HCT116 (cell line): ENCODE data around the gene FAM234B. TPM values are rescaled to one million over a fixed set of nuclear protein-coding genes. Genes with fewer than 3 reads are reported as not detected.

ENCODE experiments used
- ATAC-seq: fragments of 200-7000 bp; cut with Tn5 transposase; 2 replicates; pipeline ENCODE4 v1.9.1; 2020; ENCODE audit warnings: mild to moderate bottlenecking, moderate library complexity
- BruUV-seq: library from RNA; stranded (reverse); fragments of 400-500 nt; replicated peaks from 2 replicates; lab custom pipeline; 2021; lab: Mats Ljungman, UMichigan
- CTCF ChIA-PET: fragments of 300-600 bp; sonication (Branson Sonifier 250); formaldehyde crosslinking; loops from one replicate; lab custom pipeline; 2021; ENCODE audit warnings: antibody characterized with exemption; lab: Charles Lee
- POLR2A ChIA-PET: fragments of 300-600, 350-600 bp; sonication (Branson Sonifier 250); formaldehyde crosslinking; loops from one replicate; lab custom pipeline; 2021; ENCODE audit warnings: antibody characterized with exemption; lab: Charles Lee
- RAD21 ChIA-PET, 2 experiments: fragments of 300-600 bp; sonication (Branson Sonifier 250); formaldehyde crosslinking; loops; one replicate each; lab custom pipeline; 2023; ENCODE audit warnings: low total read pairs in 2 of 2; ENCODE audit not compliant: uncharacterized antibody in 2 of 2, unreplicated experiment in 2 of 2, low non-redundant PET in 1 of 2; lab: Charles Lee
- DNase-seq: peaks from one replicate; pipeline ENCODE4 v3.0.0-alpha.2; 2010; ENCODE audit warnings: low read depth, low spot score
- H2AFZ ChIP-seq: fragments of 200-600 bp; shearing (Covaris generic), sonication (generic); 2 replicates; pipeline ENCODE4 v1.6.1; 2017; ENCODE audit warnings: low read depth, mixed run types, mixed read lengths, antibody characterized with exemption, low read length; ENCODE audit not compliant: poor library complexity, severe bottlenecking
- H3K27ac ChIP-seq: 2 replicates; pipeline ENCODE4 v1.5.1; 2012; ENCODE audit warnings: low read depth, low read length
- H3K27me3 ChIP-seq: fragments of 200-600 bp; sonication (generic); 2 replicates; pipeline ENCODE4 v1.6.1; 2016; ENCODE audit warnings: mixed run types, low read length, mixed read lengths; ENCODE audit not compliant: insufficient read depth
- H3K36me3 ChIP-seq, 2 experiments: fragments of 200-500 bp in 1 of 2; fragments of 200-600 bp in 1 of 2; sonication (Bioruptor generic) in 1 of 2; sonication (generic) in 1 of 2; 2 replicates each; pipeline versions ENCODE4 v1.5.1 to v1.6.1; 2014 to 2016; ENCODE audit warnings: low read length in 2 of 2, inconsistent platforms in 1 of 2, mixed read lengths in 1 of 2, mixed run types in 1 of 2; ENCODE audit not compliant: insufficient read depth in 2 of 2, control insufficient read depth in 1 of 2
- H3K4me1 ChIP-seq, 2 experiments: fragments of 200-600 bp in 1 of 2; sonication (generic) in 1 of 2; 2 replicates each; pipeline versions ENCODE4 v1.5.1 to v1.6.1; 2012 to 2017; ENCODE audit warnings: low read length in 2 of 2, inconsistent platforms in 1 of 2, mild to moderate bottlenecking in 1 of 2, mixed read lengths in 1 of 2, mixed run types in 1 of 2, moderate library complexity in 1 of 2; ENCODE audit not compliant: insufficient read depth in 2 of 2, control insufficient read depth in 1 of 2
- H3K4me2 ChIP-seq: fragments of 200-600 bp; sonication (generic); 2 replicates; pipeline ENCODE4 v1.6.1; 2017; ENCODE audit warnings: mixed run types, low read length, mixed read lengths
- H3K4me3 ChIP-seq, 2 experiments: fragments of 200-600 bp in 1 of 2; sonication (generic) in 1 of 2; replicated peaks in 1 of 2; 2 replicates each; pipeline ENCODE4 v1.5.1; 2011 to 2016; ENCODE audit warnings: low read length in 2 of 2, control low read depth in 1 of 2, low read depth in 1 of 2, mild to moderate bottlenecking in 1 of 2, mixed read lengths in 1 of 2, mixed run types in 1 of 2
- H3K79me2 ChIP-seq: fragments of 200-600 bp; sonication (generic); 2 replicates; pipeline ENCODE4 v1.6.1; 2017; ENCODE audit warnings: mild to moderate bottlenecking, mixed run types, low read length, moderate library complexity, mixed read lengths; ENCODE audit not compliant: insufficient read depth
- H3K9ac ChIP-seq: fragments of 200-600 bp; sonication (generic); 2 replicates; pipeline ENCODE4 v1.6.1; 2016; ENCODE audit warnings: low read length, mixed read lengths
- H3K9me2 ChIP-seq: fragments of 200-600 bp; sonication (generic), shearing (Covaris generic); 2 replicates; pipeline ENCODE4 v1.6.1; 2017; ENCODE audit warnings: mixed run types, mild to moderate bottlenecking, moderate library complexity; ENCODE audit not compliant: insufficient read depth
- H3K9me3 ChIP-seq, 2 experiments: fragments of 200-500 bp in 1 of 2; fragments of 200-600 bp in 1 of 2; sonication (Bioruptor generic) in 1 of 2; sonication (generic) in 1 of 2; 2 replicates each; pipeline ENCODE4 v1.6.1; 2014 to 2017; ENCODE audit warnings: low read length in 2 of 2, mixed read lengths in 2 of 2, inconsistent platforms in 1 of 2, low read depth in 1 of 2, mild to moderate bottlenecking in 1 of 2, mixed run types in 1 of 2, moderate library complexity in 1 of 2; ENCODE audit not compliant: control insufficient read depth in 1 of 2, insufficient read depth in 1 of 2
- H4K20me1 ChIP-seq: fragments of 200-600 bp; sonication (generic), shearing (Covaris generic); 2 replicates; pipeline ENCODE4 v1.6.1; 2017; ENCODE audit warnings: mixed run types, mild to moderate bottlenecking, moderate library complexity; ENCODE audit not compliant: insufficient read depth
- ATF3 ChIP-seq: IDR thresholded peaks from 2 replicates; pipeline ENCODE4 v1.6.1; 2012
- CEBPB ChIP-seq: IDR thresholded peaks from 2 replicates; pipeline ENCODE4 v1.6.1; 2012; ENCODE audit warnings: low read depth
- CTCF ChIP-seq, 3 experiments: fragments of 200-600 bp in 1 of 3; sonication (generic) in 1 of 3; IDR thresholded peaks in 2 of 3; conservative IDR thresholded peaks in 1 of 3; 2 replicates each; pipeline ENCODE4 v1.5.1; 2012 to 2017; ENCODE audit warnings: low read depth in 2 of 3, low read length in 2 of 3, antibody characterized with exemption in 1 of 3, borderline replicate concordance in 1 of 3, control low read depth in 1 of 3, mild to moderate bottlenecking in 1 of 3, mixed read lengths in 1 of 3, mixed run types in 1 of 3, moderate library complexity in 1 of 3; ENCODE audit not compliant: insufficient read depth in 1 of 3
- EZH2 ChIP-seq: fragments of 200-600 bp; sonication (generic); IDR thresholded peaks from 2 replicates; pipeline ENCODE4 v1.6.1; 2017; ENCODE audit warnings: antibody characterized with exemption, mixed run types
- EZH2phosphoT487 ChIP-seq: fragments of 200-600 bp; IDR thresholded peaks from 2 replicates; pipeline ENCODE4 v1.6.1; 2018; ENCODE audit warnings: antibody characterized with exemption, borderline replicate concordance
- FOSL1 ChIP-seq: IDR thresholded peaks from 2 replicates; pipeline ENCODE4 v1.6.1; 2012; ENCODE audit warnings: low read depth
- POLR2A ChIP-seq: IDR thresholded peaks from 2 replicates; pipeline ENCODE4 v1.7.0; 2011; ENCODE audit warnings: borderline replicate concordance; ENCODE audit not compliant: insufficient read depth, insufficient read length; ENCODE audit errors: extremely low read depth
- POLR2AphosphoS5 ChIP-seq: IDR thresholded peaks from 2 replicates; pipeline ENCODE4 v1.6.1; 2011; ENCODE audit warnings: mild to moderate bottlenecking, low read depth, low read length, moderate library complexity
- REST ChIP-seq: IDR thresholded peaks from 2 replicates; pipeline ENCODE4 v1.6.1; 2012; ENCODE audit warnings: low read depth
- SP1 ChIP-seq: IDR thresholded peaks from 2 replicates; pipeline ENCODE4 v1.6.1; 2012; ENCODE audit warnings: low read depth
- SRF ChIP-seq: IDR thresholded peaks from 2 replicates; pipeline ENCODE4 v1.6.1; 2012; ENCODE audit warnings: low read depth
- TCF7L2 ChIP-seq: IDR thresholded peaks from 2 replicates; pipeline ENCODE4 v1.7.0; 2011; ENCODE audit warnings: borderline replicate concordance, inconsistent platforms; ENCODE audit not compliant: insufficient read depth, insufficient read length; ENCODE audit errors: extremely low read depth
- YY1 ChIP-seq: IDR thresholded peaks from 2 replicates; pipeline ENCODE4 v1.6.1; 2011; ENCODE audit warnings: low read length, low read depth, moderate library complexity, mild to moderate bottlenecking; ENCODE audit not compliant: insufficient replicate concordance; ENCODE audit errors: extremely low read depth
- ZBTB33 ChIP-seq: IDR thresholded peaks from 2 replicates; pipeline ENCODE4 v1.6.1; 2011; ENCODE audit warnings: mild to moderate bottlenecking, low read length, moderate library complexity; ENCODE audit not compliant: insufficient replicate concordance; ENCODE audit errors: extremely low read depth
- ZFX ChIP-seq: fragments of 450-650 bp; IDR thresholded peaks from 2 replicates; pipeline ENCODE4 v1.6.1; 2017
- intact Hi-C: fragments of 100-400 bp; cut with micrococcal nuclease; formaldehyde crosslinking; loops from 2 replicates; pipeline ENCODE4 v1.10.0; 2022
- total RNA-seq: library from RNA; stranded (reverse); gene quantifications from one replicate; pipeline ENCODE4 v1.2.1, GENCODE V29; 2021; ENCODE audit not compliant: unreplicated experiment

Gene FAM234B
- total RNA-seq, 1 experiment from 2014 or later, result 15.9 TPM

GRCh38 chr12:13128291-13128965, 84.2 kb downstream of the FAM234B start (continued):
- no peak for TF ChIP-seq CTCF (IDR thresholded peaks at IDR 0.05 in 2 of 3, conservative IDR thresholded peaks at IDR 0.05 in 1 of 3; ENCODE audit: borderline replicate concordance in 1 of 3, insufficient read depth in 1 of 3, low read depth in 2 of 3, low read length in 2 of 3)
- TF ChIP-seq ATF3, result no peak
- no peak for TF ChIP-seq SRF

GRCh38 chr12:13130981-13131380, 86.8 kb downstream of the FAM234B start:
- no TSS peak for BruUV-seq
- Histone ChIP-seq H3K9me2 (no peaks in the 10 kb centered on the region), H4K20me1 (no peaks in the 10 kb centered on the region), H3K36me3 (no peaks in the 10 kb centered on the region), H3K9me3 (no peaks in the 10 kb centered on the region), H3K4me1 (peaks cover 10 to 39% of the 10 kb centered on the region in 2 experiments), H3K27ac (no peak overlapping the region), H3K4me3 (no peak overlapping the region), H3K27me3 (no peaks in the 10 kb centered on the region), H3K79me2 (no peaks in the 10 kb centered on the region), H3K4me2 (no peak overlapping the region), H3K9ac (no peak overlapping the region), H2AFZ (no peak overlapping the region)
- TF ChIP-seq ZFX, result no peak
- TF ChIP-seq SP1, result no peak
- no peak for TF ChIP-seq ZBTB33
- no peak for TF ChIP-seq EZH2
- no peak for TF ChIP-seq CEBPB
- TF ChIP-seq TCF7L2, result no peak
- no peak for TF ChIP-seq FOSL1
- TF ChIP-seq ATF3, result no peak
- TF ChIP-seq POLR2AphosphoS5, result no peak
- TF ChIP-seq REST, result no peak
- no peak for TF ChIP-seq EZH2phosphoT487
- TF ChIP-seq POLR2A, result no peak
- TF ChIP-seq YY1, result no peak
- ChIA-PET POLR2A (no interaction called here), RAD21 (no interaction called here), CTCF (no interaction called here)
- ATAC-seq (no peak), DNase-seq (no peak)
- intact Hi-C loops, result no loop called here
